Measurements from ENCODE around the gene WDFY4. TPM values are rescaled to one million over a fixed set of nuclear protein-coding genes. Genes with fewer than 3 reads are reported as not detected.

Gene WDFY4
- polyA plus RNA-seq, 1 of the 3 experiments (the other 2 are of a cell fraction), result not detected

- TF ChIP-seq ELF1 (IDR thresholded peaks at IDR 0.05), result no peak
- TF ChIP-seq SMC3 (IDR thresholded peaks at IDR 0.05; ENCODE audit: low read depth, low read length), result no peak
- TF ChIP-seq GATA2 (CRISPR knock-in tag; IDR thresholded peaks at IDR 0.05), result no peak
- TF ChIP-seq, protein P1, sequence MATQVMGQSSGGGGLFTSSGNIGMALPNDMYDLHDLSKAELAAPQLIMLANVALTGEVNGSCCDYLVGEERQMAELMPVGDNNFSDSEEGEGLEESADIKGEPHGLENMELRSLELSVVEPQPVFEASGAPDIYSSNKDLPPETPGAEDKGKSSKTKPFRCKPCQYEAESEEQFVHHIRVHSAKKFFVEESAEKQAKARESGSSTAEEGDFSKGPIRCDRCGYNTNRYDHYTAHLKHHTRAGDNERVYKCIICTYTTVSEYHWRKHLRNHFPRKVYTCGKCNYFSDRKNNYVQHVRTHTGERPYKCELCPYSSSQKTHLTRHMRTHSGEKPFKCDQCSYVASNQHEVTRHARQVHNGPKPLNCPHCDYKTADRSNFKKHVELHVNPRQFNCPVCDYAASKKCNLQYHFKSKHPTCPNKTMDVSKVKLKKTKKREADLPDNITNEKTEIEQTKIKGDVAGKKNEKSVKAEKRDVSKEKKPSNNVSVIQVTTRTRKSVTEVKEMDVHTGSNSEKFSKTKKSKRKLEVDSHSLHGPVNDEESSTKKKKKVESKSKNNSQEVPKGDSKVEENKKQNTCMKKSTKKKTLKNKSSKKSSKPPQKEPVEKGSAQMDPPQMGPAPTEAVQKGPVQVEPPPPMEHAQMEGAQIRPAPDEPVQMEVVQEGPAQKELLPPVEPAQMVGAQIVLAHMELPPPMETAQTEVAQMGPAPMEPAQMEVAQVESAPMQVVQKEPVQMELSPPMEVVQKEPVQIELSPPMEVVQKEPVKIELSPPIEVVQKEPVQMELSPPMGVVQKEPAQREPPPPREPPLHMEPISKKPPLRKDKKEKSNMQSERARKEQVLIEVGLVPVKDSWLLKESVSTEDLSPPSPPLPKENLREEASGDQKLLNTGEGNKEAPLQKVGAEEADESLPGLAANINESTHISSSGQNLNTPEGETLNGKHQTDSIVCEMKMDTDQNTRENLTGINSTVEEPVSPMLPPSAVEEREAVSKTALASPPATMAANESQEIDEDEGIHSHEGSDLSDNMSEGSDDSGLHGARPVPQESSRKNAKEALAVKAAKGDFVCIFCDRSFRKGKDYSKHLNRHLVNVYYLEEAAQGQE (IDR thresholded peaks at IDR 0.05; ENCODE audit: low read depth, low read length), result no peak
- TF ChIP-seq TAF1 (IDR thresholded peaks at IDR 0.05; ENCODE audit: borderline replicate concordance, low read depth, low read length), result no peak
- TF ChIP-seq RFX5 (IDR thresholded peaks at IDR 0.05; ENCODE audit: low read length), result no peak
- TF ChIP-seq, protein P2, sequence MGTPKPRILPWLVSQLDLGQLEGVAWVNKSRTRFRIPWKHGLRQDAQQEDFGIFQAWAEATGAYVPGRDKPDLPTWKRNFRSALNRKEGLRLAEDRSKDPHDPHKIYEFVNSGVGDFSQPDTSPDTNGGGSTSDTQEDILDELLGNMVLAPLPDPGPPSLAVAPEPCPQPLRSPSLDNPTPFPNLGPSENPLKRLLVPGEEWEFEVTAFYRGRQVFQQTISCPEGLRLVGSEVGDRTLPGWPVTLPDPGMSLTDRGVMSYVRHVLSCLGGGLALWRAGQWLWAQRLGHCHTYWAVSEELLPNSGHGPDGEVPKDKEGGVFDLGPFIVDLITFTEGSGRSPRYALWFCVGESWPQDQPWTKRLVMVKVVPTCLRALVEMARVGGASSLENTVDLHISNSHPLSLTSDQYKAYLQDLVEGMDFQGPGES (IDR thresholded peaks at IDR 0.05; ENCODE audit: low read depth, low read length), result no peak
Measured at GRCh38 chr10:48683868-48684267, 805 bp upstream of the WDFY4 start (continued).

- Histone ChIP-seq H3K4me2 (no peak overlapping the region), H3K27ac (ENCODE audit: low read depth in 2 of 2, low read length in 1 of 2) (no peak overlapping the region), H3K36me3 (replicated peaks in 1 of 2; ENCODE audit: control insufficient read depth in 1 of 2, insufficient read depth in 2 of 2, low read length in 1 of 2) (no peaks in the 10 kb centered on the region), H3K4me1 (ENCODE audit: control insufficient read depth in 1 of 2, insufficient read depth in 2 of 2, low read depth in 1 of 2, low read length in 1 of 2) (no peaks in the 10 kb centered on the region), H3K9me2 (no peaks in the 10 kb centered on the region), H3K9me3 (no peaks in the 10 kb centered on the region; the same call in 1 of the 2 replicates), H3K79me2 (ENCODE audit: insufficient read depth) (no peaks in the 10 kb centered on the region), H3K4me3 (ENCODE audit: low read depth in 2 of 2, low read length in 1 of 2) (no peak overlapping the region), H3F3A (replicated peaks; ENCODE audit: insufficient read depth) (no peaks in the 10 kb centered on the region), H2AFZ (ENCODE audit: low read depth) (no peak overlapping the region), H3K9ac (no peak overlapping the region), H3K27me3 (ENCODE audit: insufficient read depth) (no peaks in the 10 kb centered on the region), H4K20me1 (ENCODE audit: insufficient read depth) (no peaks in the 10 kb centered on the region)
- DNase-seq, result no peak
- WGBS (ENCODE audit: low lambda C conversion rate), result 38% methylated on average over 3 of the region's 6 CpGs
- ChIA-PET CTCF (interaction anchor here (1.0 to 1.3 kb wide), 2 partner anchors 28 to 723 kb away, joined by 3 read pairs; no protein-coding TSS in a partner anchor), POLR2A (no interaction called here)
- TF ChIP-seq FOXM1 (IDR thresholded peaks at IDR 0.05; ENCODE audit: low read depth) (no peak), RCOR1 (IDR thresholded peaks at IDR 0.05; ENCODE audit: low read length) (no peak), EP300 (IDR thresholded peaks at IDR 0.05; ENCODE audit: borderline replicate concordance in 1 of 2, low read depth in 1 of 2, low read length in 1 of 2) (no peak), MXI1 (IDR thresholded peaks at IDR 0.05; ENCODE audit: low read depth, low read length) (no peak), TAF1 (IDR thresholded peaks at IDR 0.05; ENCODE audit: borderline replicate concordance, low read depth, low read length) (no peak), NRF1 (IDR thresholded peaks at IDR 0.05; ENCODE audit: low read depth, low read length) (no peak), EZH2phosphoT487 (IDR thresholded peaks at IDR 0.05; ENCODE audit: borderline replicate concordance, low read depth) (no peak), POLR2AphosphoS5 (IDR thresholded peaks at IDR 0.05; ENCODE audit: low read depth, low read length) (no peak), FOSL2 (IDR thresholded peaks at IDR 0.05; ENCODE audit: borderline replicate concordance, low read depth) (no peak), MEF2A (IDR thresholded peaks at IDR 0.05; ENCODE audit: borderline replicate concordance, low read depth) (no peak), USF2 (IDR thresholded peaks at IDR 0.05; ENCODE audit: borderline replicate concordance, low read depth, low read length) (no peak), YY1 (IDR thresholded peaks at IDR 0.05; ENCODE audit: low read depth) (no peak), CTCF (IDR thresholded peaks at IDR 0.05) (no peak), ELF1 (IDR thresholded peaks at IDR 0.05) (no peak), TEAD4 (IDR thresholded peaks at IDR 0.05; ENCODE audit: borderline replicate concordance, insufficient read depth) (no peak), FOXJ3 (CRISPR knock-in tag; IDR thresholded peaks at IDR 0.05) (no peak)
- TF ChIP-seq, protein P3, sequence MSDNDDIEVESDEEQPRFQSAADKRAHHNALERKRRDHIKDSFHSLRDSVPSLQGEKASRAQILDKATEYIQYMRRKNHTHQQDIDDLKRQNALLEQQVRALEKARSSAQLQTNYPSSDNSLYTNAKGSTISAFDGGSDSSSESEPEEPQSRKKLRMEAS (IDR thresholded peaks at IDR 0.05; ENCODE audit: low read depth), result no peak
- TF ChIP-seq, protein P2 (IDR thresholded peaks at IDR 0.05; ENCODE audit: low read depth, low read length), result no peak
Measured at GRCh38 chr10:48684463-48684791, 246 bp upstream of the WDFY4 start.
